ENCODE data around the gene SH3GL1.

The SH3GL1 gene

GRCh38 chr19:4396949-4397783, 3.2 kb downstream of the SH3GL1 start:
- DNase-seq, result no peak

DNA sequence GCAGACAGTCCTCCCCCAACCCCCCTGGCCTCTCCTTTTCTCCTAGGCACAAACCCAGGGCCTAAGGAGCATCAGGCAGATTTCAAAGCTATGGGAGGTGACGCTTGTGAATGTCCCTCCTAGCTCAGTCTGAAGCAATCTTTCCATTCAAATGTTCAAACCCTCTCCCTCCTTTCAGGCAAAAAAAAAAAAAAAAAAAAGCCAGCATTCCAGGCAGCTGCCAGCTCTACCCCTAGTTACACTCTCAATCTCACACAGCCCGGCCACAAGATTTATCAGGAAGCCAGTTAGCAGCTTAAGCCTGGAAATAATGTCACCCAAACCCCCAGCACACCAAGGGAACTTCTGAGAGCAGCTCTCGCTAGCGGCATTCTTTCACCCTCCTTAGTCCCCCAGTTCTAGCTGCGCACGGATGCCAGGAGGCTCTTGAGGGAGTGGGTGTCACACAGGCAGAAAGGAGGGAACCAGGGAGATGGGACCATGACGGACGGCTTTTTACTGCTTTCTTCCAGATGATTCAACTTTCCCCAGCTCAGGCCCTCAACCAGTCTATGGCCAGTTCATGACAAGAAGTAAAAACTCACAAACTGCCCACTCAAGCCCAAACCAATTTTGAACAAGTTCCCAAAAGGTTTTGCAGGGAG, 6.3 kb downstream of the SH3GL1 start:
- DNase-seq, result no peak

DNA sequence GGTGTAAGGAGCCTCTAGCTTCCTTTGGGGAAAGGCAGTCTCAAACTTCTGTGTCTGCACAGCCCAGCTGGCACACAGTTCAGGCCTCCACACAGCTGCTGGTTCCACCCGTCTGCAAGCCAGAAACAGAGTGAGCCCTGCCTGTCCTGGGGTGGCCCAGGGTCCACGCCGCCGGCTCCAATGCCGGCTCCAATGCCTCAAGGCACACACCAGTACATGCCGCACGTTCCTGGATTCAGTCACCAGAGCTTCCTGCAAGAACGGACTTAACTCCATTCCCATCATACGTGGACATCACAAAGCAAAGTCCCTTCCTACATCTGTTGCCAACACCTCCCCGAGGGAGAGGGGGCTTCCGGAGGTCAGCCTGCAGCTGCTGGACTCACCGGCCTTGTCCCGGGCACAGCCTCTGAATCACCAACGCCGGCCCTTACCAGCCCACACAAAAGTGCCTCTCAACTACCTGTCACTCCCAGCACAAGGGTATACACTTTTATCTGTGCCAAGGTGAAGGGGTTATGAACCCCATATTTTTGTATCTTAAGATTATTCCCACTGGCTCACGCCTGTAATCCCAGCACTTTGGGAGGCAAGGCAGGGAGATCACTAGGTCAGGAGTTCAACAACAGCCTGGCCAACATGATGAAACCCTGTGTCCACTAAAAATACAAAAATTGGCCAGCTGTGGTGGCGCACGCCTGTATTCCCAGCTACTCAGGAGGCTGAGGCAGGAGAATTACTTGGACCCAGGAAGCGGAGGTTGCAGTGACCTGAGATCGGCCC, 8.5 kb downstream of the SH3GL1 start:
- no peak for DNase-seq

GRCh38 chr19:4391306-4391693, 9.0 kb downstream of the SH3GL1 start:
- DNase-seq, result no peak

DNA sequence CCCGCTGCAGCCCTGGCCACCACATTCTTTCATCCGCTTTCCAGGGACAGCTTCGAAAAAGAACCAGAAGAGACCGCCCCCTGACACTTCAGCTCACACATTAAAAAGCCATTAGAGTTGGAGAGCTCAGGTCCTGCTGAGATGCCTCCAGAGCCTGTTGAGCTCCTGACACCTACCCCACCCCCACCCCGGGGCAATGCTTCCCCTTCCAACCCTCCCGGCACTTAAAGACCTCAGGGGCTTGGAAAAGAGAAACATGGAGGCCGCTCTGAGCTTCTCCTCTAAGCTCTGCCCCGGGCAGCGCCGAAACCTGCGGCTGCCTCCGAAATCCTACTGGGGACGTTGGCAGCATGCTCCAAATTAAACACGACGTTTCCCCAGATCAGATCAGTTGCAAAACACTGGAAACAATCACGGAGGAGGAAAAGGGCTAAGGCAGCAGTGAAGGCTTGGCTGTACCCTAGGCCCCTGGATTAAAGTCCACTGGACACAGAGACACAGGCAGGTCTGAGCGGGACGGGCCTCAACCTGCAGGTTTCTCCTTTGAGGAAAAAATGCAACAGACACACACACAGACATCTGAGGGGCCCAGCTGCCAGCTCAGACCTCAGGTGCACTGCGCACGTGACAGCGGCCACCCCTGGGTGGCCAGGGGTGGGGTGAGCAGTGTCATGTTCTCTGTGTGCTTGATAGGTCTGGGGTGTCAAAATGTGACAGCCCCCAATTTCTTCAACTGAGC, 9.6 kb downstream of the SH3GL1 start:
- DNase-seq, result no peak

GRCh38 chr19:4390017-4390566, 10.3 kb downstream of the SH3GL1 start:
- no peak for DNase-seq

DNA sequence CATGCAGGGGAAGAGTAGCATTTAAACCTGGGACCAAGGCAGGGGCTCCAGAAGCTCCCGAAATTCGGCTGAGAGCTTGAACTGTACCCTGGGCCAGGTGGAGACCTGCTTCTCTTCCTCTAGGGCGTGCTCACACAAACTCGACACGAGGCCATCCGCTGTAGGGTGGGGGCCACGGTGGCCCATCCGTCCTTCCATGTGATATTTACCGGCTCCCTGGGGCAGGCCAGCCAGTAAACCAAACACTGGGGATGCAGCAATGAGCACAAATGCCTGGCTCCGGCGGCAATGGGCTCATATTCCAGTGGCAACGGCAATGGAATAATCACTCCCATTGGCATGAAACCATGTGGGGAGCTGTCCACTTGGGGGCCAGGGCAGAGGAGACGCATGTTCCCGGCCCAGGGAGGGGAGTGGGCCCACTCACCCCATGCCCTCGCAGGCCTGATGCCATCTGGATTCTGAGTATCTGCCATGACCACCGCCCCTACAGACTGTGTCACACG, 10.8 kb downstream of the SH3GL1 start:
- DNase-seq, result no peak

GRCh38 chr19:4389064-4389375, 11.3 kb downstream of the SH3GL1 start:
- DNase-seq, result no peak

- no peak for DNase-seq
These were observed 11.8 kb downstream of the SH3GL1 start for GRCh38 chr19:4388337-4389063.

DNA sequence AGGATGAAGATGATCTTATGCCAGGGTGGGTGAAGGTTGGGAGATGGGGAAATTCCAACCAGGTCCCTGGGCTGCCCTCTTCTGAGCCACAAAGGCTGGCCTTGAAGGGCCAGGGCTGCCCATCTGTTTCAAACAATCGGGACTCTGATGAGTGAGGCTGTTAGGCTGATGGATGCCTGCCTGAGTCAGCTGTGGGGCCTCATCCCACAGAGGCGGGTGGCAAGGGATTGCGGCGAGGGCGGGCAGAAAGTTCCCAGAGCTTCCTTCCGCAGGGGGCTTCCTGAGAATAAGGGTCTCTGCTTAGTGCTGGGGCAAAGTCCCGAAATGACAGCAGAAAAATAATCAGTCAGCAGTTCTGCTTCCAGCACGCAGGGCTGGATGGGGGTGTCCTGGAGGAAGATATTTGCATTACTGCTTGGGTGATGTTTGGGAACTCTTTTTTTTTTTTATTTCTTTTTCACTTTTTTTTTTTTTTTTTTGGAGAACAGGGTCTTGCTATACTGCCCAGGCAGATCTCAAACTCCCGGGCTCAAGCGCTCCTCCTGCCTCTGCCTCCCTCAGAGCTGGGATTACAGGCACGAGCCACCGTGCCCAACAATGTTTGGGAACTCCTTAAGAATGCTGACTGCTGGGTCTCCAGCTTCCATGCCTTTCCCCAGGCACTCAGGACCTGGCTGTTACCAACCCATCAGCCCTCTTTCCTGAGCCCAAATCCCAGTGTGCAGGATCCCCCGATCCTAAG, 14.1 kb downstream of the SH3GL1 start:
- no peak for DNase-seq

DNA sequence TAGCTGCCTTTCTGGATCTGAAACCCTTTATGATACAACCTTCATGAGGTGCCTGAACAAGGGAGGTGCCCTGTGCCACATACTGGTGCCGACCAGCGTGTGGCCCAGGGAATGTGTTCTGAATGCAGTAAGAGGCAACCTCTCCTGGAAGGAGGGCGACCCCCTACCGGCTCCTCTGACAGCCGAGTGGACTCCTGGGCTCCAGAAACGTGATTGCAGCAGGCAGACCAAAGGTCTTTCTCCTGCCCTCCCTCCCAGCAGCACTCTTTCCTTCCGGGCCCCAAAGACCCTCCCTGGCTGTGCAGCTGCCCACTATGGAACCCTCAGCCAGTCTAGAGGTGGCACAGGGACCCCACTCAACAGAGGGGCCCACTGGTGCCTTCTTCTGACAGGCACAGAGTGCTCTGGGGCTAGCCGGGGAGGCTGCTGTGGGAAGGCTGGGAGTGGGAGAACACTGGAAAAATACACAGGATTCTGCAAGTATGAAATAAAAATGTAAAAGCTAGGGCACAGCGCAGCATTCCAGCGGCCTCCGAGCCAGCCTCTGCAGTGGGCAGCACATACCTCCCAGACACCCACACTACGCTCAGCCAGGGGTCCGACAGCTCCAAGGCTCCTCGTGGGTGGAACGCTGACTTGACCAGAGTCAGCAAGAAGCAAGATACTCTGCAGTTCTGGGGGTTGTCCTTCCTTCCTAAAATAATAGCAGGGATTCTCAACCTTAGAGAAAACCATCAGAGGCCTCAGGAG, 14.9 kb downstream of the SH3GL1 start:
- DNase-seq, result no peak

- no peak for DNase-seq
These were observed 20.1 kb downstream of the SH3GL1 start for GRCh38 chr19:4380254-4380727.

DNA sequence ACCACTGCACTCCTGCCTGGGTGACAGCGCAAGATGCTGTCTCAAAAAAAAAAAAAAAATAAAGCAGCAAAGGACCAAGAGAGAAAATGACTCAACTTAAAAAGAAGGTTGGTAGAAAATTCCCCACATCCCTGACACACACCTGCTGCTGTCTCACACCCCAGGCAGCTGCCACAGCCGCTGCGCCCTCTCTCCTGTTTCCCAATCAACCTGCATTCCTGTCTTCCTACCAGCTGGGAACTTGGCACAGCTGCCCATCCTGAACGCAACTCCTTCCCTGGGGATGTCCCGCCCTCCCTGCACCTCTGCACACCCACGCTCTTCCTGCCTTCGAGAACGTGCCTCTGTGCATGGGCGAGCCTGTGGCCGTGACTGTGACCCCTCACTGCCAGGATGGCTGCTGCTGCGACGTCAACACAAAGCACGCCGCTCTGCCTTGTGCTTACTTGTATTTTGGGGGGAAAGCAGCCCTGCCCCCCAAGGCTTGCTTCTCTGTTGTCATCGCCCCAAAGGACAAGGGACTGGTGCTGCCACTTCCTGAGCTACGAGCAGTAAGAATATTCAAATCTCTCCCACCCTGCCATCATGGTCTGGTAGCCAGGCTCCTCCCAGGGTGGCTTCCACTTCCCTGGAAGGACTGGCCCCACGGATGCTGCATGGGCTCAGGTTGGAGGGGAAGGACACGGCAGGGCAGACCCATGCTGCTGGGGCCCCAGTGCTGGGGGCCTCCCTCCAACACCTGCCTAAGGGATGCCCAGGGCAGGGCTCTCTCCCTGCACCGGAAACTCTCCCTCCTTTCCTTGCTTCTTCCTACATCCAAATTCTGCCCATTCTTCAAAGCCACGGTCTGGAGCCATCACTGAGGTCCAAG, 20.7 kb downstream of the SH3GL1 start:
- DNase-seq, result no peak

DNA sequence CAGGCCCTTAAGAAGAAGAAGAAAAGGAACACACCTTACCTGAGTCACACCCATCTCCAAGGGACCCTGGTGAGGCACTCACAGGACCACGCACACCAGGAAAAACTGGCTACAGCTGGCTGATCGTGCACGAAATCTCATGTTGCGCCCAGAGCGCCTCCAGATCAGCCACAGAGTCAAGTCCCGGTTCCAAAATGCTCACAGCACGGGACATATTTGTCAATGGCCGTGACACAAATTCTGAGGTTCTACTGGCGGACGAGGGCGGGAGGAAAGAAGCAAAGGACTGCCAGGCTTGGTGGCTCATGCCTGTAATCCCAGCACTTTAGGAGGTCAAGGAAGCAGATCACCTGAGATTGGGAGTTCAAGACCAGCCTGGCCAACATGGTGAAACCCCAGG, 21.5 kb downstream of the SH3GL1 start:
- DNase-seq, result no peak

DNA sequence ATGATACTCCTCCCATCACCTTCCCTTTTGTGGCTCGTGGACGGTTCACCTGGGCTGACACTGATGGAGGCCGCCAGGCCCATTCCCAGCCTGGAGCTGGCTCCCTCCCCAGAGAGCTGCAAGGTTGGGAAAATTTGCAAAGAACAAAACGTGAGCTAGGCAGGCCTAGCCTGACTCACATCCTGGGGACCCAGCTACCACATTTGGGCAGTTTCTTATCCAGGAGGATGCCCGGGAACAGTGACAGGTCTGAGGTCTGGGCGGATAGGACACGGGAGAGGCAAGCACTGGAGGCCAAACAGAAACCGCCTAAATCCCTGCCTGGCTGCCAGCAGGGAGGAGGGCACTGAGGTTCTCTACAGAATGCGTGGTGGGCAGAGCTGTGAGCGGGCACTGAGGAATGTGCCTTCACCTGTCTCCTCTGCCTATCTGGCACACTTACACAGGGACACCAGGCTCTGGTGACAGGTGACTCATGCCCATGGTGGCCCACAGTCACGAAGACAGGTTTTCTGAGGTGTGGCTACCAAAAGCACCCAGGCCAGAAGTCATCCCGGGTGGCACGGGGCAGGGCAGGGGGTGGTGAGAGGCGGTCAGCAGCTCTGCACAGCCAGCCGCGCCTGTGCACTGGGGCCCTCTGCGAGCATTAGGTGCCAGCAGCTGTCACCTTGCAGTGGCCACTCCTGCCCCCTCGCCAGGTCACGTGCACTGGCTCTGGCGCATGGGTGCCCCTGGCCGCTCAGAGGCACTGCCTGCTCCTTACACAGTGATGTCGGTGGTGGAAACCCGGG, 23.2 kb downstream of the SH3GL1 start:
- DNase-seq, result no peak

GRCh38 chr19:4376671-4376990, 23.7 kb downstream of the SH3GL1 start:
- no peak for DNase-seq

- no peak for DNase-seq
These were observed 24.2 kb downstream of the SH3GL1 start for GRCh38 chr19:4376028-4376670.

All from T1000 (cell line).